Measurements from ENCODE around the gene FALEC.

FALEC gene

GRCh38 chr1:150563340-150564038 is 47.9 kb downstream of the FALEC start:
- no peak for TF ChIP-seq REST (IDR thresholded peaks at IDR 0.05; ENCODE audit: insufficient read depth in 1 of 2, low read depth in 2 of 2, low read length in 2 of 2)
- no peak for TF ChIP-seq SIN3A (IDR thresholded peaks at IDR 0.05; ENCODE audit: borderline replicate concordance, insufficient read depth, low read length)
- TF ChIP-seq TAF1 (IDR thresholded peaks at IDR 0.05; ENCODE audit: borderline replicate concordance, insufficient read depth, low read length): no peak
- no peak for TF ChIP-seq FOXP2 (optimal IDR thresholded peaks at IDR 0.05; ENCODE audit: borderline replicate concordance, extremely low read depth, extremely low read length, insufficient read depth)
- TF ChIP-seq POLR2AphosphoS5 (IDR thresholded peaks at IDR 0.05; ENCODE audit: low read depth, low read length): no peak

GRCh38 chr1:150564051-150564991 is 48.8 kb downstream of the FALEC start:
- no peak for TF ChIP-seq TAF1 (IDR thresholded peaks at IDR 0.05; ENCODE audit: borderline replicate concordance, insufficient read depth, low read length)
- TF ChIP-seq REST (IDR thresholded peaks at IDR 0.05; ENCODE audit: insufficient read depth in 1 of 2, low read depth in 2 of 2, low read length in 2 of 2): no peak
- no peak for TF ChIP-seq SIN3A (IDR thresholded peaks at IDR 0.05; ENCODE audit: borderline replicate concordance, insufficient read depth, low read length)
- TF ChIP-seq FOXP2 (optimal IDR thresholded peaks at IDR 0.05; ENCODE audit: borderline replicate concordance, extremely low read depth, extremely low read length, insufficient read depth): no peak
- TF ChIP-seq POLR2AphosphoS5 (IDR thresholded peaks at IDR 0.05; ENCODE audit: low read depth, low read length): no peak

- TF ChIP-seq TAF1 (IDR thresholded peaks at IDR 0.05; ENCODE audit: borderline replicate concordance, insufficient read depth, low read length) (no peak), SIN3A (IDR thresholded peaks at IDR 0.05; ENCODE audit: borderline replicate concordance, insufficient read depth, low read length) (no peak)
Measured at GRCh38 chr1:150566589-150567340, 51.2 kb downstream of the FALEC start.

- no peak for TF ChIP-seq POLR2AphosphoS5 (IDR thresholded peaks at IDR 0.05; ENCODE audit: low read depth, low read length)
- no peak for TF ChIP-seq FOXP2 (optimal IDR thresholded peaks at IDR 0.05; ENCODE audit: borderline replicate concordance, extremely low read depth, extremely low read length, insufficient read depth)
- TF ChIP-seq SIN3A (IDR thresholded peaks at IDR 0.05; ENCODE audit: borderline replicate concordance, insufficient read depth, low read length): no peak
- TF ChIP-seq REST (IDR thresholded peaks at IDR 0.05; ENCODE audit: insufficient read depth in 1 of 2, low read depth in 2 of 2, low read length in 2 of 2): no peak
- TF ChIP-seq TAF1 (IDR thresholded peaks at IDR 0.05; ENCODE audit: borderline replicate concordance, insufficient read depth, low read length): no peak
Measured at GRCh38 chr1:150567341-150567716, 51.8 kb downstream of the FALEC start.

All from PFSK-1 (cell line).